ENCODE data around the gene LBP. TPM values are rescaled to one million over a fixed set of nuclear protein-coding genes. Genes with fewer than 3 reads are reported as not detected.
A peak's percentile ranks its signal among the peaks of the same experiment; 100 is the strongest.

The LBP gene
- total RNA-seq, 1 donor from 2014 or later, result not detected

- Mint-ChIP-seq H3K4me3 (no peak overlapping the region), H3K4me1 (peaks cover 27% of the 10 kb centered on the region), H3K27ac (ENCODE audit: unreplicated experiment) (no peak overlapping the region), H3K36me3 (ENCODE audit: low read depth) (no peaks in the 10 kb centered on the region), H3K27me3 (ENCODE audit: low read depth) (no peaks in the 10 kb centered on the region), H3K9me3 (no peaks in the 10 kb centered on the region)
- no peak for DNase-seq (ENCODE audit: low read depth, low spot score)
- TF ChIP-seq CTCF (conservative IDR thresholded peaks at IDR 0.05), result no peak
These were observed 45.0 kb upstream of the LBP start for GRCh38 chr20:38301309-38301708.

GRCh38 chr20:38302786-38303185, 43.5 kb upstream of the LBP start:
- H3K36me3 Mint-ChIP-seq (ENCODE audit: low read depth), result no peaks in the 10 kb centered on the region
- H3K9me3 Mint-ChIP-seq, result no peaks in the 10 kb centered on the region
- peaks cover 35% of the 10 kb centered on the region for H3K4me1 Mint-ChIP-seq
- no peak for TF ChIP-seq CTCF (conservative IDR thresholded peaks at IDR 0.05)
- H3K4me3 Mint-ChIP-seq, result no peak overlapping the region
- no peaks in the 10 kb centered on the region for H3K27me3 Mint-ChIP-seq (ENCODE audit: low read depth)
- H3K27ac Mint-ChIP-seq (ENCODE audit: unreplicated experiment), result no peak overlapping the region
- DNase-seq (ENCODE audit: low read depth, low spot score), result no peak

- H3K4me1 Mint-ChIP-seq, result peaks cover 33% of the 10 kb centered on the region
- H3K9me3 Mint-ChIP-seq, result no peaks in the 10 kb centered on the region
- H3K36me3 Mint-ChIP-seq (ENCODE audit: low read depth), result no peaks in the 10 kb centered on the region
- TF ChIP-seq CTCF (conservative IDR thresholded peaks at IDR 0.05), result no peak
- no peak within 1 kb of the TSS for H3K4me3 Mint-ChIP-seq
- H3K27ac Mint-ChIP-seq (ENCODE audit: unreplicated experiment), result no peak within 1 kb of the TSS
- no peak for DNase-seq (ENCODE audit: low read depth, low spot score)
- no peaks in the 10 kb centered on the region for H3K27me3 Mint-ChIP-seq (ENCODE audit: low read depth)
These were observed 42.3 kb upstream of the LBP start, which contains the start of gene BPI for GRCh38 chr20:38303908-38304379. BPI (plus strand) TSS chr20:38304156; CDS start chr20:38304224, 68 bp downstream.

- no peaks in the 10 kb centered on the region for H3K27me3 Mint-ChIP-seq (ENCODE audit: low read depth)
- TF ChIP-seq CTCF (conservative IDR thresholded peaks at IDR 0.05), result peak; percentile 52
- peaks cover 31% of the 10 kb centered on the region for H3K4me1 Mint-ChIP-seq
- no peaks in the 10 kb centered on the region for H3K36me3 Mint-ChIP-seq (ENCODE audit: low read depth)
- no peak for DNase-seq (ENCODE audit: low read depth, low spot score)
- no peak overlapping the region for H3K27ac Mint-ChIP-seq (ENCODE audit: unreplicated experiment)
- no peaks in the 10 kb centered on the region for H3K9me3 Mint-ChIP-seq
- H3K4me3 Mint-ChIP-seq, result no peak overlapping the region
These were observed 41.3 kb upstream of the LBP start for GRCh38 chr20:38304845-38305447.

GRCh38 chr20:38305541-38305940, 40.7 kb upstream of the LBP start:
- no peak for TF ChIP-seq CTCF (conservative IDR thresholded peaks at IDR 0.05)
- Mint-ChIP-seq H3K4me1 (peaks cover 31% of the 10 kb centered on the region), H3K36me3 (ENCODE audit: low read depth) (no peaks in the 10 kb centered on the region), H3K27ac (ENCODE audit: unreplicated experiment) (no peak overlapping the region), H3K4me3 (no peak overlapping the region), H3K9me3 (no peaks in the 10 kb centered on the region), H3K27me3 (ENCODE audit: low read depth) (no peaks in the 10 kb centered on the region)
- no peak for DNase-seq (ENCODE audit: low read depth, low spot score)
